G401 (cell line): ENCODE data around the gene VPREB3. TPM values are rescaled to one million over a fixed set of nuclear protein-coding genes. Genes with fewer than 3 reads are reported as not detected.
"Not testable (repeated sequence)": the region's sequence is repeated elsewhere in the genome, so short reads cannot be mapped to it uniquely, and the experiment has no call there.

Source experiments
- DNase-seq: peaks from one replicate; pipeline ENCODE4 v3.0.0-alpha.2; 2015; ENCODE audit warnings: low spot score
- in situ Hi-C: cut with HindIII; loops from 2 replicates; pipeline ENCODE4 v1.10.0; 2016; ENCODE audit warnings: low sequenced_read_pairs, mixed read lengths
- total RNA-seq: library from RNA; depleted of rRNA; stranded (reverse); fragments of >200 nt; shearing (Covaris generic); gene quantifications from 2 replicates; pipeline ENCODE4 v1.2.3, GENCODE V29; 2014

Gene VPREB3
- total RNA-seq, 1 experiment from 2014 or later, result not detected

- in situ Hi-C loops, result no loop called here
- DNase-seq, result no peak
Measured at GRCh38 chr22:23749841-23750301, 4.4 kb downstream of the VPREB3 start.

GRCh38 chr22:23745791-23746190 is 8.4 kb downstream of the VPREB3 start:
- DNase-seq, result no peak

GRCh38 chr22:23744485-23744884 is 9.7 kb downstream of the VPREB3 start:
- no peak for DNase-seq
- in situ Hi-C loops, result no loop called here

More at GRCh38 chr22:23745791-23746190, 8.4 kb downstream of the VPREB3 start:
- in situ Hi-C loops, result no loop called here

- in situ Hi-C loops, result no loop called here
Measured at GRCh38 chr22:23744001-23744400, 10.2 kb downstream of the VPREB3 start.

GRCh38 chr22:23743303-23743705 is 10.9 kb downstream of the VPREB3 start:
- in situ Hi-C loops, result no loop called here
- DNase-seq, result peak; percentile 70

More at GRCh38 chr22:23744001-23744400, 10.2 kb downstream of the VPREB3 start:
- DNase-seq, result no peak

GRCh38 chr22:23742505-23743264 is 11.5 kb downstream of the VPREB3 start:
- in situ Hi-C loops, result no loop called here
- no peak for DNase-seq

- in situ Hi-C loops, result no loop called here
- no peak for DNase-seq
Measured at GRCh38 chr22:23737696-23738095, 16.5 kb downstream of the VPREB3 start.

- DNase-seq, in situ Hi-C loops: not testable (repeated sequence)
Measured at GRCh38 chr22:23728108-23728507, 26.1 kb downstream of the VPREB3 start.

- in situ Hi-C loops, result no loop called here
- no peak for DNase-seq
Measured at GRCh38 chr22:23722724-23723123, 31.5 kb downstream of the VPREB3 start.

GRCh38 chr22:23722160-23722559 is 32.1 kb downstream of the VPREB3 start:
- in situ Hi-C loops, result no loop called here
- no peak for DNase-seq

GRCh38 chr22:23720855-23721254 is 33.4 kb downstream of the VPREB3 start:
- no peak for DNase-seq
- in situ Hi-C loops, result no loop called here

GRCh38 chr22:23718371-23719165 is 35.7 kb downstream of the VPREB3 start:
- DNase-seq, result no peak
- in situ Hi-C loops, result no loop called here

GRCh38 chr22:23716811-23717801 is 37.1 kb downstream of the VPREB3 start:
- in situ Hi-C loops, result no loop called here
- peak; percentile 89 for DNase-seq

GRCh38 chr22:23715806-23716375 is 38.3 kb downstream of the VPREB3 start:
- in situ Hi-C loops, result no loop called here
- DNase-seq, result no peak

- in situ Hi-C loops, result no loop called here
Measured at GRCh38 chr22:23714596-23715578, 39.3 kb downstream of the VPREB3 start.

GRCh38 chr22:23713696-23714595 is 40.3 kb downstream of the VPREB3 start:
- in situ Hi-C loops, result no loop called here

More at GRCh38 chr22:23714596-23715578, 39.3 kb downstream of the VPREB3 start:
- no peak for DNase-seq

GRCh38 chr22:23712256-23712655 is 42.0 kb downstream of the VPREB3 start:
- DNase-seq, result no peak
- in situ Hi-C loops, result no loop called here

More at GRCh38 chr22:23713696-23714595, 40.3 kb downstream of the VPREB3 start:
- DNase-seq, result no peak
